ENCODE data around the gene CYP26B1.

DNA sequence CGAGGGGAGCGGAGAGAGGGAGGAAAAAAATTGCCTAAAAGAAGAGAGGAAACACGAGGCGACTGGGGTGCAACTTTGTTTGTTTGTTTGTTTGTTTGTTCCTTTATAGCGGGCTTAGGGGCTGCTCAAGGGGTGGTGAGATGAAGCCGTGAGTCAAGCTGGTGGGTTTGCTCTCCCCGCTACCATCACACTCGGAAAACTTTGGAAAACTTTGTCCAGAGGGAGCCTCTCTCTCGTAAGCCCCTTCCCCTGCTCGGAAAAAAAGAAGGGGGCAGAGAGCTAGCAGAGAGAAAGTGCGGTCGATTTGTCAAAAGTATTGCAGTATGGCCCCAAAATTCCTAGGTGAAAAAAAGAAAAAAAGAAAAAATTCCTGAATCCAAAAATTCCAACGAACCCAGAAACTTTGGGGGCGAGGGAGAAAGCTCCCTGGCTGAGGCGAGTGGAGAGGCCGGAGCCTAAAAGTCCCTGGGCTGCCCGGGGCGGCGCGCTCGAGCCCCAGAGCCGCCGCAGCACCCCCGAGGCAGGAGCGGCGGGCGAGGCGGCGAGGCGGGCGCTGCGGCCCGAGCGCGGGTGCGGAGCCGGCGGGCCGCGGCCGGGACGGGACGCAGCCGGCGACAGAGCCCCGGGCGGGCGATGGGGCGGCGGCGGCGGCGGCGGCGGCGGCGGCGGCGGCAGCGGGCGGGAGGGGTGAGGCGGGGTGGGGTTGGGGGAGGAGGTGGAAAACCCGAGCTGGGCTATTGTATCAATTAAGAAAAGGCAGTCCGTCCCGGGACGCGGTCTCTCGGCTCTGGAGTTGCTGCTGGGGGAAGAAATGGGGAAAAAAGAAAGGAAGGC, 558 bp upstream of the CYP26B1 start:
- TF ChIP-seq, protein P1, sequence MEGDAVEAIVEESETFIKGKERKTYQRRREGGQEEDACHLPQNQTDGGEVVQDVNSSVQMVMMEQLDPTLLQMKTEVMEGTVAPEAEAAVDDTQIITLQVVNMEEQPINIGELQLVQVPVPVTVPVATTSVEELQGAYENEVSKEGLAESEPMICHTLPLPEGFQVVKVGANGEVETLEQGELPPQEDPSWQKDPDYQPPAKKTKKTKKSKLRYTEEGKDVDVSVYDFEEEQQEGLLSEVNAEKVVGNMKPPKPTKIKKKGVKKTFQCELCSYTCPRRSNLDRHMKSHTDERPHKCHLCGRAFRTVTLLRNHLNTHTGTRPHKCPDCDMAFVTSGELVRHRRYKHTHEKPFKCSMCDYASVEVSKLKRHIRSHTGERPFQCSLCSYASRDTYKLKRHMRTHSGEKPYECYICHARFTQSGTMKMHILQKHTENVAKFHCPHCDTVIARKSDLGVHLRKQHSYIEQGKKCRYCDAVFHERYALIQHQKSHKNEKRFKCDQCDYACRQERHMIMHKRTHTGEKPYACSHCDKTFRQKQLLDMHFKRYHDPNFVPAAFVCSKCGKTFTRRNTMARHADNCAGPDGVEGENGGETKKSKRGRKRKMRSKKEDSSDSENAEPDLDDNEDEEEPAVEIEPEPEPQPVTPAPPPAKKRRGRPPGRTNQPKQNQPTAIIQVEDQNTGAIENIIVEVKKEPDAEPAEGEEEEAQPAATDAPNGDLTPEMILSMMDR (IDR thresholded peaks at IDR 0.05): no peak
- no peak for TF ChIP-seq POLR2A (IDR thresholded peaks at IDR 0.05)

Data from body of pancreas (tissue), 4 donors.